GM12878 (cell line): Measurements from ENCODE around the gene HDAC2. TPM values are rescaled to one million over a fixed set of nuclear protein-coding genes. Genes with fewer than 3 reads are reported as not detected.

ENCODE experiments used
- ATAC-seq: fragments of 200-7000 bp; cut with Tn5 transposase; 3 replicates; pipeline ENCODE4 v1.9.1; 2020; ENCODE audit warnings: mild to moderate bottlenecking, moderate library complexity
- BruUV-seq: library from RNA; stranded (reverse); fragments of 400-500 nt; replicated peaks from 2 replicates; lab custom pipeline; 2021; lab: Mats Ljungman, UMichigan
- CTCF ChIA-PET: fragments of 300-600 bp; sonication (Branson Sonifier 250); formaldehyde crosslinking; extraction: SDS; loops from one replicate; lab custom pipeline; 2021; ENCODE audit warnings: inconsistent platforms; lab: Yijun Ruan, JAX
- POLR2A ChIA-PET: fragments of 350-600 bp; formaldehyde crosslinking; extraction: SDS; loops from one replicate; lab custom pipeline; 2021; ENCODE audit warnings: inconsistent platforms; lab: Charles Lee
- RAD21 ChIA-PET: fragments of 300-600 bp; sonication (Branson Sonifier 250); formaldehyde crosslinking; loops from one replicate; lab custom pipeline; 2023; ENCODE audit warnings: antibody characterized with exemption; ENCODE audit not compliant: unreplicated experiment; lab: Charles Lee
- SMC1A ChIA-PET: fragments of 300-600 bp; sonication (Branson Sonifier 250); formaldehyde crosslinking; loops from one replicate; lab custom pipeline; 2023; ENCODE audit not compliant: unreplicated experiment, uncharacterized antibody; lab: Charles Lee
- DNase-seq: peaks from one replicate; pipeline ENCODE4 v3.0.0-alpha.2; 2011; ENCODE audit warnings: low read depth, low spot score
- FAIRE-seq: peaks from 3 replicates; lab custom pipeline; 2011; peaks lifted over from hg19 to GRCh38; lab: Jason Lieb, UNC
- H2AFZ ChIP-seq: 2 replicates; pipeline ENCODE4 v1.6.0; 2011; ENCODE audit warnings: low read depth, low read length, control low read depth; ENCODE audit not compliant: control insufficient read depth
- H3K27ac ChIP-seq: 2 replicates; pipeline ENCODE4 v1.5.1; 2011; ENCODE audit warnings: control low read depth; ENCODE audit not compliant: control insufficient read depth, insufficient read depth
- H3K27me3 ChIP-seq, 2 experiments: replicated peaks in 1 of 2; 2 replicates each; pipeline versions ENCODE4 v1.6.0 to v1.6.1; 2011; ENCODE audit warnings: low read length in 1 of 2; ENCODE audit not compliant: control insufficient read depth in 2 of 2, insufficient read depth in 2 of 2
- H3K36me3 ChIP-seq, 2 experiments: 2 replicates each; pipeline ENCODE4 v1.5.1; 2011; ENCODE audit warnings: low read length in 1 of 2; ENCODE audit not compliant: control insufficient read depth in 2 of 2, insufficient read depth in 2 of 2
- H3K4me1 ChIP-seq: 2 replicates; pipeline ENCODE4 v1.6.1; 2011; ENCODE audit warnings: mild to moderate bottlenecking, low read length, moderate library complexity, mixed read lengths; ENCODE audit not compliant: control insufficient read depth, insufficient read depth
- H3K4me2 ChIP-seq: 2 replicates; pipeline ENCODE4 v1.6.0; 2011; ENCODE audit warnings: control low read depth; ENCODE audit not compliant: control insufficient read depth, insufficient read depth
- H3K4me3 ChIP-seq: fragments of 200-600 bp; sonication (generic); 2 replicates; pipeline ENCODE4 v1.5.1; 2016
- H3K79me2 ChIP-seq: 2 replicates; pipeline ENCODE4 v1.6.0; 2011; ENCODE audit warnings: low read length; ENCODE audit not compliant: control insufficient read depth, insufficient read depth
- H3K9ac ChIP-seq: 2 replicates; pipeline ENCODE4 v1.8.0; 2011; ENCODE audit warnings: low read length, control low read depth, mixed read lengths; ENCODE audit not compliant: control insufficient read depth, insufficient read depth
- H3K9me3 ChIP-seq: replicated peaks from 3 replicates; pipeline ENCODE4 v1.5.1; 2011; ENCODE audit warnings: mild to moderate bottlenecking, low read length; ENCODE audit not compliant: control insufficient read depth, insufficient read depth
- H4K20me1 ChIP-seq: 2 replicates; pipeline ENCODE4 v1.6.0; 2011; ENCODE audit not compliant: control insufficient read depth, insufficient read depth
- BCL11A ChIP-seq: IDR thresholded peaks from 2 replicates; pipeline ENCODE4 v1.6.1; 2011; ENCODE audit warnings: low read depth, low read length
- CBX5 ChIP-seq: sonication (generic); IDR thresholded peaks from 2 replicates; pipeline ENCODE4 v1.6.1; 2016; ENCODE audit warnings: low read depth, moderate library complexity, mild to moderate bottlenecking, inconsistent platforms
- HDAC2 ChIP-seq: fragments of 200-600 bp; sonication (generic); IDR thresholded peaks from 2 replicates; pipeline ENCODE4 v1.6.1; 2017
- HDGF ChIP-seq: fragments of 450-650 bp; IDR thresholded peaks from 2 replicates; pipeline ENCODE4 v1.6.1; 2016; ENCODE audit warnings: antibody characterized with exemption
- KAT2A ChIP-seq: conservative IDR thresholded peaks from 2 replicates; pipeline ENCODE4 v1.6.1; 2011; ENCODE audit warnings: low read depth, low read length; ENCODE audit not compliant: control insufficient read depth
- LARP7 ChIP-seq: fragments of 450-650 bp; IDR thresholded peaks from 2 replicates; pipeline ENCODE4 v1.6.1; 2017; ENCODE audit warnings: mild to moderate bottlenecking
- NFXL1 ChIP-seq: fragments of 450-650 bp; IDR thresholded peaks from 2 replicates; pipeline ENCODE4 v1.6.1; 2017; ENCODE audit warnings: antibody characterized with exemption, mild to moderate bottlenecking, borderline replicate concordance
- RBBP5 ChIP-seq: fragments of 200-600 bp; sonication (generic); conservative IDR thresholded peaks from 2 replicates; pipeline ENCODE4 v1.6.1; 2016
- SMARCA5 ChIP-seq: fragments of 450-650 bp; IDR thresholded peaks from 2 replicates; pipeline ENCODE4 v1.6.1; 2017; ENCODE audit warnings: mild to moderate bottlenecking
- ZBTB33 ChIP-seq: fragments of 450-650 bp; IDR thresholded peaks from 2 replicates; pipeline ENCODE4 v1.6.1; 2017; ENCODE audit warnings: mild to moderate bottlenecking
- WGBS: methylation state at CpG from one replicate; pipeline ENCODE4 v1.1.6; 2016; ENCODE audit warnings: low lambda C conversion rate; ENCODE audit not compliant: insufficient replicate concordance, insufficient coverage; ENCODE audit errors: missing lambda C conversion rate; 5-methylcytosine and 5-hydroxymethylcytosine counted together
- in situ Hi-C: fragments of 300-500 bp; cut with MboI; formaldehyde crosslinking; loops from 9 replicates; pipeline ENCODE4 v1.14.3; 2018; ENCODE audit warnings: mixed read lengths
- intact Hi-C: fragments of 100-400 bp; cut with micrococcal nuclease; formaldehyde crosslinking; loops from one replicate; pipeline ENCODE4 v1.14.2; 2022; ENCODE audit not compliant: unreplicated experiment
- polyA plus RNA-seq, 11 experiments: library from polyadenylated mRNA; depleted of rRNA in 4 of 11; unstranded in 6 of 11; stranded (reverse) in 5 of 11; fragments of >200 nt; fragmentation: Nextera tagmentation in 4 of 11; fragmentation: Illumina TruSeq in 1 of 11; extraction: Ambion mirVana in 4 of 11; extraction: Trizol in 1 of 11; gene quantifications; 1 replicate in 1 of 11; 2 replicates in 10 of 11; pipeline versions ENCODE4 v1.2.1 to v1.2.3, GENCODE V29; 2011 to 2016; ENCODE audit warnings: inconsistent platforms in 2 of 11, missing spikeins in 2 of 11, low read depth in 1 of 11
- total RNA-seq, 4 experiments: library from RNA; depleted of rRNA in 3 of 4; stranded (reverse); fragments of >200 nt in 3 of 4; fragmentation: Illumina TruSeq in 1 of 4; extraction: Trizol in 1 of 4; gene quantifications; 2 replicates each; pipeline versions ENCODE4 v1.2.1 to v1.2.3, GENCODE V29; 2013 to 2021
- TF ChIP-seq, protein P1 (sequence below): fragments of 450-650 bp; IDR thresholded peaks from 2 replicates; pipeline ENCODE4 v1.6.1; 2017; ENCODE audit warnings: mild to moderate bottlenecking, low read depth, inconsistent platforms; ENCODE audit not compliant: poor library complexity, severe bottlenecking
- TF ChIP-seq, protein P2 (sequence below), 3 experiments: IDR thresholded peaks in 2 of 3; conservative IDR thresholded peaks in 1 of 3; 2 replicates each; pipeline ENCODE4 v1.5.1; 2011; ENCODE audit warnings: low read depth in 3 of 3, low read length in 3 of 3, mild to moderate bottlenecking in 3 of 3, control low read depth in 2 of 3, moderate library complexity in 2 of 3, inconsistent platforms in 1 of 3, mixed read lengths in 1 of 3; ENCODE audit not compliant: control insufficient read depth in 2 of 3, insufficient read depth in 1 of 3; ENCODE audit errors: extremely low read depth in 1 of 3
- TF ChIP-seq, protein P3 (sequence below): IDR thresholded peaks from 2 replicates; pipeline ENCODE4 v1.6.1; 2012; ENCODE audit warnings: low read depth, low read length, improper control_type of control experiment

The HDAC2 gene
- total and polyA plus RNA-seq, 10 of the 15 experiments (the other 5 are each of a cell fraction or from before 2014, with no cell fraction given), result 40.4 to 210 (median 114) TPM

DNA sequence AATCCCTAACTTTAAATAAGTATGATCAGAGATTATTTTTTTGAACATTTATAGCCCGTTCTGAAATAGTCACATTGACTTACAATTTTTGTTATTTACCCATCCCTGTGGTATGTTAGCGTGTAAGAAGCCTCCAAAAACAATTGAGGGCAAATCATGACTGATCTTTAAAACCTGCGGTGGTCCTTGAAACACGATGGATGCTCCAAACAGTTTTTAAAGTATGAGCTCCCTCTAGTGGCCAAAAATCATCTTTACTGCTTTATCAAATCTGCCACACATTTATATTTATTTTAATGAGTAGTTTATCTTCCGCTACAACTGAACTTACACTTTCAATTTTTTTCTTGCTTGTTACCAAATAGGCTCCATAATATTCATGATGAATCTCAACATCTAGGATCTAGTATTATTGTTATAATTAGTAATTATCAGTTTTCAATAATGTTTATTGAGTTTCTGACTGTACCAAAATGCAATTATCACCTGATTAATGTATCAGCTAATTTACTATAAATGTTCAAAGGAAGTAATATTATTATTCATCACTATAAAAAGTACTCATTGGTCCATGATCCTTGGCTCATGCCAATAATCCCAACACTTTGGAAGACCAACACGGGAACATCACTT, 61.6 kb downstream of the HDAC2 start (continued):
- TF ChIP-seq SMARCA5, result no peak
- no peak for TF ChIP-seq KAT2A
- TF ChIP-seq, protein P1, sequence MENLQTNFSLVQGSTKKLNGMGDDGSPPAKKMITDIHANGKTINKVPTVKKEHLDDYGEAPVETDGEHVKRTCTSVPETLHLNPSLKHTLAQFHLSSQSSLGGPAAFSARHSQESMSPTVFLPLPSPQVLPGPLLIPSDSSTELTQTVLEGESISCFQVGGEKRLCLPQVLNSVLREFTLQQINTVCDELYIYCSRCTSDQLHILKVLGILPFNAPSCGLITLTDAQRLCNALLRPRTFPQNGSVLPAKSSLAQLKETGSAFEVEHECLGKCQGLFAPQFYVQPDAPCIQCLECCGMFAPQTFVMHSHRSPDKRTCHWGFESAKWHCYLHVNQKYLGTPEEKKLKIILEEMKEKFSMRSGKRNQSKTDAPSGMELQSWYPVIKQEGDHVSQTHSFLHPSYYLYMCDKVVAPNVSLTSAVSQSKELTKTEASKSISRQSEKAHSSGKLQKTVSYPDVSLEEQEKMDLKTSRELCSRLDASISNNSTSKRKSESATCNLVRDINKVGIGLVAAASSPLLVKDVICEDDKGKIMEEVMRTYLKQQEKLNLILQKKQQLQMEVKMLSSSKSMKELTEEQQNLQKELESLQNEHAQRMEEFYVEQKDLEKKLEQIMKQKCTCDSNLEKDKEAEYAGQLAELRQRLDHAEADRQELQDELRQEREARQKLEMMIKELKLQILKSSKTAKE, result peak; percentile 29
- TF ChIP-seq, protein P2, sequence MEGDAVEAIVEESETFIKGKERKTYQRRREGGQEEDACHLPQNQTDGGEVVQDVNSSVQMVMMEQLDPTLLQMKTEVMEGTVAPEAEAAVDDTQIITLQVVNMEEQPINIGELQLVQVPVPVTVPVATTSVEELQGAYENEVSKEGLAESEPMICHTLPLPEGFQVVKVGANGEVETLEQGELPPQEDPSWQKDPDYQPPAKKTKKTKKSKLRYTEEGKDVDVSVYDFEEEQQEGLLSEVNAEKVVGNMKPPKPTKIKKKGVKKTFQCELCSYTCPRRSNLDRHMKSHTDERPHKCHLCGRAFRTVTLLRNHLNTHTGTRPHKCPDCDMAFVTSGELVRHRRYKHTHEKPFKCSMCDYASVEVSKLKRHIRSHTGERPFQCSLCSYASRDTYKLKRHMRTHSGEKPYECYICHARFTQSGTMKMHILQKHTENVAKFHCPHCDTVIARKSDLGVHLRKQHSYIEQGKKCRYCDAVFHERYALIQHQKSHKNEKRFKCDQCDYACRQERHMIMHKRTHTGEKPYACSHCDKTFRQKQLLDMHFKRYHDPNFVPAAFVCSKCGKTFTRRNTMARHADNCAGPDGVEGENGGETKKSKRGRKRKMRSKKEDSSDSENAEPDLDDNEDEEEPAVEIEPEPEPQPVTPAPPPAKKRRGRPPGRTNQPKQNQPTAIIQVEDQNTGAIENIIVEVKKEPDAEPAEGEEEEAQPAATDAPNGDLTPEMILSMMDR (IDR thresholded peaks at IDR 0.05 in 2 of 3, conservative IDR thresholded peaks at IDR 0.05 in 1 of 3; ENCODE audit: control insufficient read depth in 2 of 3, extremely low read depth in 1 of 3, insufficient read depth in 1 of 3, low read depth in 3 of 3, low read length in 3 of 3), result peak; percentile 44 to 76 (median 50); a peak in 5 of 6 replicates
- TF ChIP-seq, all 136 proteins: peak for 4

DNA sequence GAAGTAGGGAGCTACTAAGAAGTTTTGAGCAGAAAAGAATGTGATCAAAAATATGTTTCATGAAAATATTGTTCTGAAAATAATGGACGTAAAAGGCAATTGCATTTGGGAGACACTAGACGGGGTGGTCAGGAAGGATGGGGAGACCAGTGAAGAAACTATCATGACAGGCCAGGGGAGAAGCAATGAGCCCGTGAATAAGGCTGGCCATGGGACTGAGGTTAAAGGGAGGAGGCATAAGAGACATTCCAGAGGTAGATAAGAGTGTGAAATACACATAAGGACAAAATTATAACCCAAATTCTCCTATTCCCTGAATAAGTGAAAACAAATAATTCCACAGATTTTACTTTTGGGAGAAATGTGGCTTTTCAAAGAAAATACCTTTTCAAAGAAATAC, 62.1 kb downstream of the HDAC2 start:
- Histone ChIP-seq H3K79me2 (no peaks in the 10 kb centered on the region), H2AFZ (no peak overlapping the region), H3K4me2 (no peak overlapping the region), H3K9ac (no peak overlapping the region), H3K36me3 (no peaks in the 10 kb centered on the region), H3K27me3 (no peaks in the 10 kb centered on the region), H4K20me1 (no peaks in the 10 kb centered on the region), H3K4me3 (no peak overlapping the region), H3K27ac (no peak overlapping the region), H3K9me3 (no peaks in the 10 kb centered on the region), H3K4me1 (no peaks in the 10 kb centered on the region)
- ChIA-PET CTCF (interaction anchor here (0.6 to 5.2 kb wide), 40 partner anchors 8 to 1728 kb away, joined by 3 to 40 read pairs (median 4); no protein-coding TSS in a partner anchor), RAD21 (interaction anchor here (0.8 to 2.8 kb wide), 11 partner anchors 12 to 1728 kb away, joined by 3 to 19 read pairs (median 6); no protein-coding TSS in a partner anchor), SMC1A (interaction anchor here (0.7 to 4.2 kb wide), 21 partner anchors 11 to 1130 kb away, joined by 3 to 28 read pairs (median 4); no protein-coding TSS in a partner anchor), POLR2A (interaction anchor here (0.5 kb wide), 1 partner anchor 12 kb away, joined by 3 read pairs; no protein-coding TSS in a partner anchor)
- 65% methylated on average over 3 of the region's 3 CpGs for WGBS
- no TSS peak for BruUV-seq
- intact Hi-C loops, result loop anchor here (1.0 to 10.0 kb wide), 4 partner anchors 602 to 1724 kb away; no protein-coding TSS in a partner anchor
- ATAC-seq, result no peak
- FAIRE-seq, result no peak
- DNase-seq, result no peak
- in situ Hi-C loops, result loop anchor here (25.0 kb wide), 1 partner anchor 1722 kb away; no protein-coding TSS in a partner anchor
- TF ChIP-seq ZBTB33 (no peak), HDAC2 (no peak), BCL11A (no peak), LARP7 (no peak), HDGF (no peak), KAT2A (no peak), CBX5 (no peak), NFXL1 (no peak), RBBP5 (no peak)
- TF ChIP-seq, protein P3, sequence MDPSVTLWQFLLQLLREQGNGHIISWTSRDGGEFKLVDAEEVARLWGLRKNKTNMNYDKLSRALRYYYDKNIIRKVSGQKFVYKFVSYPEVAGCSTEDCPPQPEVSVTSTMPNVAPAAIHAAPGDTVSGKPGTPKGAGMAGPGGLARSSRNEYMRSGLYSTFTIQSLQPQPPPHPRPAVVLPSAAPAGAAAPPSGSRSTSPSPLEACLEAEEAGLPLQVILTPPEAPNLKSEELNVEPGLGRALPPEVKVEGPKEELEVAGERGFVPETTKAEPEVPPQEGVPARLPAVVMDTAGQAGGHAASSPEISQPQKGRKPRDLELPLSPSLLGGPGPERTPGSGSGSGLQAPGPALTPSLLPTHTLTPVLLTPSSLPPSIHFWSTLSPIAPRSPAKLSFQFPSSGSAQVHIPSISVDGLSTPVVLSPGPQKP, result no peak
